GM12891 (cell line): Measurements from ENCODE around the gene TMPRSS13.

Experiments used
- PAX5 ChIP-seq: IDR thresholded peaks from 2 replicates; pipeline ENCODE4 v1.6.1; 2011; ENCODE audit warnings: low read length, moderate library complexity, mild to moderate bottlenecking; ENCODE audit not compliant: insufficient read depth, severe bottlenecking
- POLR2A ChIP-seq: IDR thresholded peaks from 2 replicates; pipeline ENCODE4 v1.6.1; 2011; ENCODE audit warnings: low read depth, low read length, control low read depth
- POLR2AphosphoS5 ChIP-seq: IDR thresholded peaks from 2 replicates; pipeline ENCODE4 v1.6.1; 2011; ENCODE audit warnings: low read depth, low read length, control low read depth
- SPI1 ChIP-seq: IDR thresholded peaks from 2 replicates; pipeline ENCODE4 v1.6.1; 2011; ENCODE audit warnings: low read depth, low read length, control low read depth

DNA sequence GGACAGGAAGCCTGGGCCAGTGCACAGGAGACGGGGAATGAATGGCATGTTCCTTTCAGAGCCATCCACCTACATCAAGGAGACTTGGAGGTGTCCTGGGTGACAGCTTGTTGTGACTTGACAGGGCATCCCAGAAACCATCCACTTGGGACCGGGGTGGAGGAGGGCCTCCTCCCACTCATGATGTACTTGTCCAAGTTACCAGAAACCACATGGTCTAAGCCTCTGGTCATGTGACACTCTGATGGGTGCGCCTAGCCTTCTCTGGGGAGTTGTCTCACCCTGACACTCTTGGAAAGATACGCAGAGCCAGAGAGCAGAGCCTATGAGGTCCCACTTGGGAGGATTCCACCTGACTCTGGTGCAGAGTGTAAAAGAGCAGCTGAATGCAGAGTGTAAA is 31.1 kb downstream of the TMPRSS13 start:
- TF ChIP-seq POLR2A (no peak), POLR2AphosphoS5 (no peak), PAX5 (no peak), SPI1 (no peak)
